Activated CD4-positive, alpha-beta T cell treated with anti-CD3 and anti-CD28 coated beads for 36 hours (primary cell): ENCODE measurements around the gene POM121C. TPM values are rescaled to one million over a fixed set of nuclear protein-coding genes. Genes with fewer than 3 reads are reported as not detected.
"Not testable (repeated sequence)": the region's sequence is repeated elsewhere in the genome, so short reads cannot be mapped to it uniquely, and the experiment has no call there.

Experiments
- ATAC-seq: fragments of 200-7000 bp; cut with Tn5 transposase; one replicate; pipeline ENCODE4 v1.10.0; 2021; ENCODE audit warnings: mild to moderate bottlenecking, moderate library complexity
- CTCF ChIA-PET: fragments of 350-600 bp; sonication (Branson Sonifier 250); formaldehyde crosslinking; loops from one replicate; lab custom pipeline; 2021; ENCODE audit warnings: antibody characterized with exemption; lab: Charles Lee
- POLR2A ChIA-PET: fragments of 350-600 bp; sonication (Branson Sonifier 250); formaldehyde crosslinking; loops from one replicate; lab custom pipeline; 2021; ENCODE audit warnings: antibody characterized with exemption, inconsistent platforms; lab: Charles Lee
- DNase-seq: peaks from one replicate; pipeline ENCODE4 v3.0.0-alpha.2; 2020
- H3K27ac Mint-ChIP-seq: one replicate; pipeline ENCODE4 v1.8.0; 2021; ENCODE audit warnings: mixed read lengths
- H3K27me3 Mint-ChIP-seq: one replicate; pipeline ENCODE4 v1.8.0; 2021; ENCODE audit warnings: mixed read lengths
- H3K36me3 Mint-ChIP-seq: one replicate; pipeline ENCODE4 v1.8.0; 2021; ENCODE audit warnings: low read depth, mixed read lengths
- H3K4me1 Mint-ChIP-seq: one replicate; pipeline ENCODE4 v1.8.0; 2021; ENCODE audit warnings: mixed read lengths
- H3K4me3 Mint-ChIP-seq: one replicate; pipeline ENCODE4 v1.8.0; 2021; ENCODE audit warnings: mild to moderate bottlenecking, moderate library complexity, mixed read lengths
- H3K9me3 Mint-ChIP-seq: one replicate; pipeline ENCODE4 v1.8.0; 2021; ENCODE audit warnings: low read depth, mixed read lengths
- intact Hi-C, 2 experiments: fragments of 100-400 bp; cut with DNase I in 1 of 2; cut with micrococcal nuclease in 1 of 2; formaldehyde crosslinking; loops; one replicate each; pipeline versions ENCODE4 v1.14.2 to v1.15.1; 2022 to 2024; cut with DNase I, micrococcal nuclease
- total RNA-seq, 2 experiments: library from RNA; stranded (reverse); gene quantifications; one replicate each; pipeline ENCODE4 v1.2.3, GENCODE V29; 2021

Gene POM121C
- total RNA-seq, 2 experiments from 2014 or later = 85.7 to 106 TPM

GRCh38 chr7:75409880-75410822 is 75.9 kb downstream of the POM121C start:
- intact Hi-C loops, H3K36me3 Mint-ChIP-seq, H3K27ac Mint-ChIP-seq, CTCF ChIA-PET, H3K9me3 Mint-ChIP-seq, DNase-seq, POLR2A ChIA-PET, H3K4me1 Mint-ChIP-seq, H3K27me3 Mint-ChIP-seq: not testable (repeated sequence)
- peak overlapping the region; percentile 32 for H3K4me3 Mint-ChIP-seq
- peak; percentile 93 for ATAC-seq

- ATAC-seq, H3K27ac Mint-ChIP-seq, H3K4me3 Mint-ChIP-seq, H3K4me1 Mint-ChIP-seq, H3K36me3 Mint-ChIP-seq, DNase-seq, H3K9me3 Mint-ChIP-seq, intact Hi-C loops, POLR2A ChIA-PET, H3K27me3 Mint-ChIP-seq, CTCF ChIA-PET: not testable (repeated sequence)
These were observed 81.4 kb downstream of the POM121C start for GRCh38 chr7:75404663-75405062.

DNA sequence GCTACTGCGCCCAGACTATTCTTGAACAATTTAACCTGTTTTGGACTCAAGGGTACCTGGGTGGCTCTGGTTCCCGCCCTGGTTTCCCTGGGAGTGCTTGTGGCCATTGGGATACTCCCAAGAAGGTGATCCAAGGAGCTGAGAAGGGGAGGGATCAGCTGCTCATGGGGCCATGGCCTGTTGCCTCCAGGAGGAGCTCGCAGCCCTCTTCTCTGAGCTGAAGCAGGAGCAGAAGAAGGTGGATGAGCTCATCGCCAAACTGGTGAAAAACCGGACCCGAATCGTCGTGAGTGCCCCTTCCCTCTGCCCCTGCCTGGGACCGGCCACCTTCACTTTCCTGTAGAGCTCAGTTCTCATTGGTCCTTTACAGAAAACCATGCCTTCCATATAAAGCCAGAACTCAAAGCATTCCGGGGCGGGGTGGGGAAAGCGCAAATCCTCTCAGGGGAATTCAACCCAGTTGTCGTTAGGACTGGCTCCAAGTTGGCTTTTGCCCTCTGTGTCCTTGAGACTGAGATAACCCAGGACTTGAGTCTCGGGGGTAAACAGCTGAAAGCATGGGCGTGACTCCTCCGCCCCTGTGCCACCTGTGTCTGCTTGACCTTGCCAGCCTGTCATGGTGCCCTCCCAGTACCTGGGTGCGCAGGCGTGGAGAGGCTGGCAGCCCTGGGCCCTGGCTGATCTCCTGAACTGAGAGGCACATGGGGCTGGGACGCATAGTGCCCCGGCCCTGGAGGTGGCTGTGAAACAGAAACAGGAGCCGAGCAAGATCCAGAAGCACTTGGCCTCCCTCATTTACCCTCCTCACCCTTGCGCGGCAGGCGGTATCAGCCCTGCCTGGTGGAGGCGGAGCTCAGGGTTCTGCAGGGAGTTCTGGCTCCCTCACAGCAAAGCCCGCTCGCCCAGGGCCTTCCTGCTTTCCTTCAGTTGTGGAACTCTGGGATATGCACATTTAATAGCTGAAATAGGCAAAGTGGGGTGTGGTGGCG is 82.3 kb downstream of the POM121C start:
- CTCF ChIA-PET, H3K9me3 Mint-ChIP-seq, H3K4me3 Mint-ChIP-seq, H3K4me1 Mint-ChIP-seq, H3K27ac Mint-ChIP-seq, intact Hi-C loops, ATAC-seq, H3K27me3 Mint-ChIP-seq, DNase-seq, POLR2A ChIA-PET, H3K36me3 Mint-ChIP-seq: not testable (repeated sequence)

DNA sequence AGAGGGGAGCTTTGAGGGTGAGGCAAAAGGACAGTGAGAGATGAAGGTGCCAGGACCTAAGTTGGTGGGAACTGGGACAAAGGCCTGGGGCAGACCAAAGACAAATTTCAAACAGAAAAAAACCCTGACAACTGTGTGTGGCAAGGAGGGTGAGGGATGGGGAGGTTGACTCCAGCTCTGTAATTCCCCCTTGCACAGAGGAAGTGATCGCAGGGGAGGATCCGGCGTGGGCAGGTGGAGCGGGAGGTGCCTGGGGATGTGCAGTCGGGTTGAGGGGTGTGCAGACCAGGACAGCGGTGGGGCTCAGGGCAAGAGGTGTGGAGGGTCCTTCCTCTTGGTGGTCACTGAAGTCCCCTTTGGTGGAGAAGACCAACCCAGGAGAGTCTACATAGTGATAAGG is 85.5 kb downstream of the POM121C start:
- H3K27ac Mint-ChIP-seq, H3K36me3 Mint-ChIP-seq, CTCF ChIA-PET, H3K4me1 Mint-ChIP-seq, H3K9me3 Mint-ChIP-seq, H3K27me3 Mint-ChIP-seq, H3K4me3 Mint-ChIP-seq, intact Hi-C loops, POLR2A ChIA-PET, DNase-seq: not testable (repeated sequence)
- peak; percentile 35 for ATAC-seq

- intact Hi-C loops, H3K27ac Mint-ChIP-seq, POLR2A ChIA-PET, H3K27me3 Mint-ChIP-seq, H3K4me1 Mint-ChIP-seq, DNase-seq, H3K36me3 Mint-ChIP-seq, H3K4me3 Mint-ChIP-seq, CTCF ChIA-PET, H3K9me3 Mint-ChIP-seq: not testable (repeated sequence)
- ATAC-seq = peak; percentile 77
These were observed 87.1 kb downstream of the POM121C start for GRCh38 chr7:75398771-75399700.

DNA sequence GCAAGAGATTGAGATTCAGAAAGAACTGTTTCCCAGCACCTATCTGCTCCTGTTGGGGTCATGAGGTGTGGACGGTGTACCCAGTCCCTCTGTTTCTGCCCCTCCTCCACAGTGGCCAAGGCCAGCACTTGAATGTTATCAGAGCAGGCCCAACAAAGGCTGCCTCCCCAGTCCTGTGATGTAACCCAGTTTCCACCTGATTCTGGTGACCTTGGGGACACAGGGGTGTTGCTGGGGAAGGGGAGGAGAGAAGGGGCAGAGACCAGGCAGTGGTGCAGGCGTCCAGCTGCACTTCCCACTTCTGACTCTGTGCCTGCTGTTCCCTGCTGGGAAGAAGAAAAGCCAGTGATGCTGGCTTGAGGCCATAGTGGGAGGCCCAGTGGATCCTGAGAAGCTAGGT is 88.2 kb downstream of the POM121C start:
- H3K9me3 Mint-ChIP-seq, intact Hi-C loops: not testable (repeated sequence)

GRCh38 chr7:75395329-75395728 is 90.8 kb downstream of the POM121C start, which contains the start of gene TRIM73:
Gene TRIM73, plus strand, starts transcription at chr7:75395629. Its CDS starts 3,305 bp downstream, at chr7:75398934.
- DNase-seq, H3K27me3 Mint-ChIP-seq, H3K36me3 Mint-ChIP-seq, H3K4me1 Mint-ChIP-seq, H3K27ac Mint-ChIP-seq, CTCF ChIA-PET, H3K4me3 Mint-ChIP-seq, ATAC-seq, POLR2A ChIA-PET, intact Hi-C loops, H3K9me3 Mint-ChIP-seq: not testable (repeated sequence)

More for the DNA sequence above, 88.2 kb downstream of the POM121C start:
- POLR2A ChIA-PET, H3K27ac Mint-ChIP-seq, H3K27me3 Mint-ChIP-seq, H3K4me1 Mint-ChIP-seq, DNase-seq, ATAC-seq, H3K36me3 Mint-ChIP-seq, H3K4me3 Mint-ChIP-seq, CTCF ChIA-PET: not testable (repeated sequence)

GRCh38 chr7:75393194-75393593 is 92.9 kb downstream of the POM121C start:
- H3K4me3 Mint-ChIP-seq, ATAC-seq: not testable (repeated sequence)

GRCh38 chr7:75374519-75375317 is 111.4 kb downstream of the POM121C start:
- H3K4me1 Mint-ChIP-seq, H3K27ac Mint-ChIP-seq, DNase-seq, H3K9me3 Mint-ChIP-seq, H3K4me3 Mint-ChIP-seq, POLR2A ChIA-PET, ATAC-seq, intact Hi-C loops, CTCF ChIA-PET, H3K27me3 Mint-ChIP-seq, H3K36me3 Mint-ChIP-seq: not testable (repeated sequence)

More at GRCh38 chr7:75393194-75393593, 92.9 kb downstream of the POM121C start:
- intact Hi-C loops, CTCF ChIA-PET, H3K27ac Mint-ChIP-seq, POLR2A ChIA-PET, H3K36me3 Mint-ChIP-seq, H3K27me3 Mint-ChIP-seq, DNase-seq, H3K4me1 Mint-ChIP-seq, H3K9me3 Mint-ChIP-seq: not testable (repeated sequence)

DNA sequence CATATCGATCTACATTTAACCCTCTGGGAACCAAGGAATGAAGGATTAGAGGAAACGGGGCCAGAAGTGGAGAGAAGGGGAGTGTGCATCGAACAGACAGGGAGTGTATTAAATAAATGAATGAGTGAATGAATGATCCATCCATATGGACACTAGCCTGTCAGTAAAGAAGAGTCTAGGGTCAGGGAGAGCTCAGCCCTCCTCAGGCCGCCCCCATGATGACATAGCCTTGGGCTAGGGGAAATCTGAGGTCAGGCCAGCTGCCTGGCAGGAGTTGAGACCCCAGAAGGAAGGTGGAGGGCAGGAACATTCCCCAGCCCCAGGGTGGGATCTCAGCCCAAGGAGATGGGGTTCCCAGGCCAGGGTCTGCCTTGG is 112.0 kb downstream of the POM121C start:
- H3K36me3 Mint-ChIP-seq, H3K4me3 Mint-ChIP-seq, H3K27me3 Mint-ChIP-seq, H3K27ac Mint-ChIP-seq, intact Hi-C loops, ATAC-seq, H3K9me3 Mint-ChIP-seq, POLR2A ChIA-PET, CTCF ChIA-PET, DNase-seq, H3K4me1 Mint-ChIP-seq: not testable (repeated sequence)
